Body of pancreas (tissue), 4 donors: Measurements from ENCODE around the gene FUT2. TPM values are rescaled to one million over a fixed set of nuclear protein-coding genes. Genes with fewer than 3 reads are reported as not detected.

Experiments used
- ATAC-seq: fragments of 150-250 bp; one replicate; pipeline ENCODE4 v1.9.1; 2016
- DNase-seq, 4 donors: peaks; one replicate each; pipeline ENCODE4 v3.0.0-alpha.2; 2019
- H3K27ac ChIP-seq, 4 donors: fragments of 200-600 bp; sonication (generic); 1 replicate in 3 of 4; 2 replicates in 1 of 4; pipeline versions ENCODE4 v1.5.1 to v1.6.1; 2016 to 2019; ENCODE audit warnings: mild to moderate bottlenecking in 1 of 4, mixed read lengths in 1 of 4, moderate library complexity in 1 of 4
- H3K27me3 ChIP-seq, 2 donors: fragments of 200-600 bp; sonication (generic); one replicate each; pipeline ENCODE4 v1.6.0; 2016; ENCODE audit warnings: mild to moderate bottlenecking in 1 of 2
- H3K36me3 ChIP-seq, 2 donors: fragments of 200-600 bp; sonication (generic); replicated peaks in 1 of 2; 2 replicates each; pipeline ENCODE4 v1.5.1; 2016; ENCODE audit warnings: low read depth in 2 of 2; ENCODE audit not compliant: insufficient read depth in 1 of 2
- H3K4me1 ChIP-seq: fragments of 200-600 bp; sonication (generic); one replicate; pipeline ENCODE4 v1.6.0; 2016
- H3K4me3 ChIP-seq, 2 donors: fragments of 200-600 bp; sonication (generic); 1 replicate in 1 of 2; 2 replicates in 1 of 2; pipeline ENCODE4 v1.5.1; 2016 to 2019
- H3K9me3 ChIP-seq, 3 donors: fragments of 200-600 bp; sonication (generic); 1 replicate in 2 of 3; 2 replicates in 1 of 3; pipeline ENCODE4 v1.5.1; 2016
- CTCF ChIP-seq, 7 experiments: fragments of 450-650 bp in 4 of 7; fragments of 200-600 bp in 3 of 7; sonication (generic) in 3 of 7; IDR thresholded peaks; one replicate each; pipeline ENCODE4 v1.5.1; 2016 to 2019; ENCODE audit warnings: antibody characterized with exemption in 7 of 7
- POLR2A ChIP-seq, 3 donors: fragments of 450-650 bp; IDR thresholded peaks; one replicate each; pipeline ENCODE4 v1.6.1; 2016; ENCODE audit warnings: antibody characterized with exemption in 3 of 3, mild to moderate bottlenecking in 2 of 3
- WGBS, 2 donors: methylation state at CpG; one replicate each; pipeline ENCODE4 v1.1.5; 2017; 5-methylcytosine and 5-hydroxymethylcytosine counted together
- intact Hi-C: fragments of 100-400 bp; cut with DNase I; formaldehyde crosslinking; loops from one replicate; pipeline ENCODE4 v1.15.1; 2023
- total RNA-seq, 2 donors: library from RNA; depleted of rRNA; stranded (reverse); fragments of >200 nt; gene quantifications; one replicate each; pipeline ENCODE4 v1.1.0, GENCODE V29; 2016

FUT2 gene
- total RNA-seq, 2 donors from 2014 or later, result 2.0 to 3.4 TPM

- no peak for TF ChIP-seq CTCF (IDR thresholded peaks at IDR 0.05)
- TF ChIP-seq POLR2A (IDR thresholded peaks at IDR 0.05), result no peak
- intact Hi-C loops, result no loop called here
- Histone ChIP-seq H3K4me3 (no peak overlapping the region), H3K36me3 (no peaks in the 10 kb centered on the region), H3K27me3 (no peaks in the 10 kb centered on the region), H3K27ac (peak overlapping the region in 1 of 4 donors; percentile 9), H3K4me1 (peaks cover 12% of the 10 kb centered on the region), H3K9me3 (no peaks in the 10 kb centered on the region)
- WGBS, 2 donors, result 67 to 81% methylated on average over 2 of the region's 2 CpGs
- no peak for ATAC-seq
- no peak for DNase-seq
These were observed 30.8 kb downstream of the FUT2 start for GRCh38 chr19:48726556-48726955.

- 67 to 74% methylated on average over 14 to 72 of the region's 77 CpGs for WGBS, 2 donors
- DNase-seq (no peak), ATAC-seq (peak; percentile 36)
- peaks cover 12% of the 10 kb centered on the region for H3K4me1 ChIP-seq
- H3K9me3 ChIP-seq, result no peaks in the 10 kb centered on the region
- intact Hi-C loops, result no loop called here
- H3K36me3 ChIP-seq, result no peaks in the 10 kb centered on the region
- peak overlapping the region in 1 of 4 donors; percentile 26 for H3K27ac ChIP-seq
- TF ChIP-seq POLR2A (IDR thresholded peaks at IDR 0.05), result no peak
- no peak for TF ChIP-seq CTCF (IDR thresholded peaks at IDR 0.05)
- H3K27me3 ChIP-seq, result no peaks in the 10 kb centered on the region
- no peak overlapping the region for H3K4me3 ChIP-seq
These were observed 33.3 kb downstream of the FUT2 start for GRCh38 chr19:48728911-48729664.

DNA sequence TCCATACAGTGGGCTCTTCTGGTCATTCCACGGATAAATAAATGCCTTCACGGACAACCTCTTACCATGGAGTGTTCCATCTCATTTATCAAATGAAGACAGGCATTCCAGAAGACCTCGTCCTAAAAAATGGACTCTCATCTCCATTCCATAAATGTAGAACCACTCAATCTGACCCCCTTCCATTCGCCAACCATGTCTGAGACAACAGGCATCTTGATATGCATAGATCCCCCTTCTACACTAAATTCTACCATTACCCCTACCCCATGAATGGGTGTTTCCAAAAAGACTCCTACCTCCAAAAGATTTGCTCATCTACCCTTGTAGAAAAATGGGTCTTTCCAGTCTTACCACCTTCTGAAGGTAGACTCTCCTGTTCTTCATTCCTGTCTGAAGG, 35.7 kb downstream of the FUT2 start:
- Histone ChIP-seq H3K4me3 (no peak overlapping the region), H3K4me1 (peaks cover under 1% of the 10 kb centered on the region), H3K27ac (no peak overlapping the region), H3K36me3 (no peaks in the 10 kb centered on the region), H3K9me3 (no peaks in the 10 kb centered on the region), H3K27me3 (no peaks in the 10 kb centered on the region)
- DNase-seq (no peak), ATAC-seq (no peak)
- intact Hi-C loops, result no loop called here
- TF ChIP-seq POLR2A (IDR thresholded peaks at IDR 0.05) (no peak), CTCF (IDR thresholded peaks at IDR 0.05) (no peak)
- WGBS, 2 donors, result 84 to 88% methylated on average over 4 of the region's 4 CpGs

GRCh38 chr19:48734625-48735024, 38.9 kb downstream of the FUT2 start:
- Histone ChIP-seq H3K4me1 (peaks cover 29% of the 10 kb centered on the region), H3K27me3 (no peaks in the 10 kb centered on the region), H3K27ac (no peak overlapping the region), H3K36me3 (no peaks in the 10 kb centered on the region), H3K9me3 (no peaks in the 10 kb centered on the region), H3K4me3 (no peak overlapping the region)
- 92 to 93% methylated on average over 7 to 9 of the region's 9 CpGs for WGBS, 2 donors
- TF ChIP-seq CTCF (IDR thresholded peaks at IDR 0.05), result no peak
- ATAC-seq (no peak), DNase-seq (no peak)
- intact Hi-C loops, result no loop called here

DNA sequence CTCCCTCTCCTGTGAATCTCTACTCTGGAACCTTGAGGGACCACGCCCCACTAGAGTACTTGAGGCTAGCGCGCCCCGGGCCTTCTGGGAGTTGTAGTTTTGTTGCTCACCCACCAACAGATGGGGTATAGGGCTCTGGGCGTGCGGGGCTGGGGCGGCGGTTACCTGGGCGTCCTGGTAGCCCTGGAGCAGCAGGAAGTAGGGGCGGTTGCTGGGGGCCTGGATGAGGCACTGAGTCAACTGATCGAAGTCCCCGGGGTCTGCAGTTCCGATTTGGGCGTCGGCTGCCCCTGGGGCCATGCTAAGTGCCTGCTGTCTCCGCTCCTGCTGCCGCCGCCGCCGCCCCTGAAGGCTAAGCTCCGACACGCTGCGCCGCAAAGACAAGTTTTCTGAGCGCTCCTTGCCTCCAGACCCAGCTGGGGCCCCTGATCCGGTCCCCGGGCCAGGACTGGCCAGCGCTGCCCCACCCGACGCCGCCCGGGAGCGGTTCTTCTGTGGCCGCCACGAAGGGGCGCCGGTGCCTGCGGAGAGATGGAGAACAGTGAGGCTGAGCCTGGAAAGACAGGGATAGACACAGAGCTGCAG, 39.4 kb downstream of the FUT2 start:
- WGBS, 2 donors, result 76 to 87% methylated on average over 19 to 38 of the region's 38 CpGs
- no peak for DNase-seq
- ATAC-seq, result no peak
- Histone ChIP-seq H3K4me3 (no peak overlapping the region), H3K36me3 (no peaks in the 10 kb centered on the region), H3K4me1 (peaks cover 34% of the 10 kb centered on the region), H3K27ac (no peak overlapping the region), H3K27me3 (no peaks in the 10 kb centered on the region), H3K9me3 (no peaks in the 10 kb centered on the region)
- no peak for TF ChIP-seq CTCF (IDR thresholded peaks at IDR 0.05)
- TF ChIP-seq POLR2A (IDR thresholded peaks at IDR 0.05), result no peak
- intact Hi-C loops, result no loop called here
